Right atrium auricular region (tissue), 2 donors: Measurements from ENCODE around the gene TNF. TPM values are rescaled to one million over a fixed set of nuclear protein-coding genes. Genes with fewer than 3 reads are reported as not detected.

Experiments used
- DNase-seq: peaks from one replicate; pipeline ENCODE4 v3.0.0-alpha.2; 2019; ENCODE audit warnings: low spot score
- H3K27ac ChIP-seq, 2 donors: fragments of 200-600 bp; sonication (generic); 1 replicate in 1 of 2; 2 replicates in 1 of 2; pipeline ENCODE4 v1.5.1; 2016 to 2019
- H3K27me3 ChIP-seq, 2 donors: fragments of 200-600 bp; sonication (generic); one replicate each; pipeline versions ENCODE4 v1.5.1 to v1.6.0; 2017 to 2019
- H3K36me3 ChIP-seq: fragments of 200-600 bp; sonication (generic); one replicate; pipeline ENCODE4 v1.5.1; 2016
- H3K4me1 ChIP-seq, 2 donors: fragments of 200-600 bp; sonication (generic); one replicate each; pipeline versions ENCODE4 v1.5.1 to v1.6.0; 2017 to 2019
- H3K4me3 ChIP-seq, 2 donors: fragments of 200-600 bp; sonication (generic); 1 replicate in 1 of 2; 2 replicates in 1 of 2; pipeline ENCODE4 v1.5.1; 2017 to 2019; ENCODE audit warnings: mild to moderate bottlenecking in 1 of 2, moderate library complexity in 1 of 2
- H3K9me3 ChIP-seq, 2 donors: fragments of 200-600 bp; sonication (generic); one replicate each; pipeline ENCODE4 v1.5.1; 2019
- total RNA-seq, 2 donors: library from RNA; depleted of rRNA; stranded (reverse); fragments of >200 nt; gene quantifications; one replicate each; pipeline ENCODE4 v1.1.0, GENCODE V29; 2016
- TF ChIP-seq, protein P1 (sequence below), 2 donors: fragments of 200-600 bp; sonication (generic); IDR thresholded peaks; one replicate each; pipeline ENCODE4 v1.5.1; 2019; ENCODE audit warnings: antibody characterized with exemption in 2 of 2

The TNF gene
- total RNA-seq, 2 donors from 2014 or later: 0.51 TPM; not detected in 1

DNA sequence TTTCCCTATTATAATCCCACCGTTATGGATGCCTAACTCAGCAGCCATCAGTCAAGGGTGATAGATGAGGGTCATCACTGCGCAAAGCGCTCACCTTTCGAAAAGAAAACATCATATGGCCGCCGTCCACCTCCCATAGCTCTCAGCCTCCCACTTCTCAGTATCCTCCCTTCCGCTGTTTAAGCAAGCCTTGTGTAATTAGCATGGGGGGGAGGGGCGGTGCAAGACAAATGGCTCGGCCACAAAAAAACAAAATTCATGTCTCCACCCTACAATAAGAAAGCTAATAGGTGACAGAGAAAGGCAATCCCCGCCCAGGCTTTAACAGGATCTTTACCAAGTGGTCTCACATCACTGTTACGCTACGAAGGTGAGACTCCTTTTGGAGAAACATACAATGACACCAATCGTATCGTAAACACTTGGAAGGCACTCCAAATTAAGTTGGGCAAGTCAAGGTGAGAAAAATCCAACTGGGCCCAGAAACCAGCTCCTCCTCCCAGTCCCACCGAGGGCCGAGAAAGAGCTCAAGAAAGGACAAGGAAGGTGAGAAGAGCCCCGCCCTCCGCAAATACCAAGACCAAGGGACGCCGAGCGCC, 34.2 kb upstream of the TNF start:
- H3K9me3 ChIP-seq: no peaks in the 10 kb centered on the region
- H3K36me3 ChIP-seq: peaks cover 43% of the 10 kb centered on the region
- H3K27ac ChIP-seq: peak overlapping the region; percentile 96 to 97
- H3K4me1 ChIP-seq: peaks cover 0 to 32% of the 10 kb centered on the region in 2 donors
- H3K4me3 ChIP-seq: peak overlapping the region; percentile 60 to 80
- no peaks in the 10 kb centered on the region for H3K27me3 ChIP-seq
- TF ChIP-seq, protein P1, sequence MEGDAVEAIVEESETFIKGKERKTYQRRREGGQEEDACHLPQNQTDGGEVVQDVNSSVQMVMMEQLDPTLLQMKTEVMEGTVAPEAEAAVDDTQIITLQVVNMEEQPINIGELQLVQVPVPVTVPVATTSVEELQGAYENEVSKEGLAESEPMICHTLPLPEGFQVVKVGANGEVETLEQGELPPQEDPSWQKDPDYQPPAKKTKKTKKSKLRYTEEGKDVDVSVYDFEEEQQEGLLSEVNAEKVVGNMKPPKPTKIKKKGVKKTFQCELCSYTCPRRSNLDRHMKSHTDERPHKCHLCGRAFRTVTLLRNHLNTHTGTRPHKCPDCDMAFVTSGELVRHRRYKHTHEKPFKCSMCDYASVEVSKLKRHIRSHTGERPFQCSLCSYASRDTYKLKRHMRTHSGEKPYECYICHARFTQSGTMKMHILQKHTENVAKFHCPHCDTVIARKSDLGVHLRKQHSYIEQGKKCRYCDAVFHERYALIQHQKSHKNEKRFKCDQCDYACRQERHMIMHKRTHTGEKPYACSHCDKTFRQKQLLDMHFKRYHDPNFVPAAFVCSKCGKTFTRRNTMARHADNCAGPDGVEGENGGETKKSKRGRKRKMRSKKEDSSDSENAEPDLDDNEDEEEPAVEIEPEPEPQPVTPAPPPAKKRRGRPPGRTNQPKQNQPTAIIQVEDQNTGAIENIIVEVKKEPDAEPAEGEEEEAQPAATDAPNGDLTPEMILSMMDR (IDR thresholded peaks at IDR 0.05): no peak
- no peak for DNase-seq

DNA sequence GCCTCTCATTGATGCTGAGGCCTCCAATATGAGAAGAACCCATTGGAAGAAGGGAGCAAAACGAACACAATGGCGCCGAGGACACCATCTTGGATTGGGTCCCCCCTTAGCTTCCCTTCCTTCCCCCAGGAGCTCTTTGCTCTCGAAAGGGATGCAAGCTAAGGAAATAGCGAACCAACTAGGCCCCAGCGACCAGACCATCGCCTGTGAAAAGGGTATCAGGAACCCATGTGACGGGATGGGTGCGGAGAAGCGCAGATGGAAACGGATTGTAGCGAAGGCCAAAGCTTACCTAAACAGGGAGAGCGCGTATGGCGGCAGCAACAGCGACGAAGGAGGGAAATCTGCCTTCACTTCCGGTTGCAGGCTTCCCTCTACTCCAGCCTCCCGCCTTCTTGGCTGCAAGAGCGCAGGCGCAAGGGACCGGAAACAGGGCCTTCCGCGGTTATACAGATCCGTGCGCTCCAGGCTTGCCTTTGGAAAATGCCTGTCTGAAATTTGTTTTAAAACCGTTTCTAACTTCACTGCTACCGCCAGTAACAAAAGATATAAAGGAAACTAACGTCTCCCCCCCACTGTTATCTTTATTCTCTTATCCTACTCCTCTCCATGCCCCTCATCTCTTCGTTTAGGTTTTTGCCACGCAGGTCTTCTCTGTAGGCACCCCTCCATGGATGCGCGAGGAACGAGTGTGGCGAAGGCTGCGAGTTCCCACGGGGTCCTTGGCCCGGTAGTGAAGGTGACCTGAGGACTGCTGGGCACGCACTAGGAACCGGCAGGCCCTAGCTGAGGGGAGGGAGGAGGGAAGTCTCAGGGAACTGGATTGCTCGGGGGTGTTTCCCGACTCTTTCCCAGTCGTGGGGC, 33.5 kb upstream of the TNF start, which contains the start of gene DDX39B:
Gene DDX39B, minus strand, starts transcription at position 346 of the 864 bp plus-strand sequence. CDS start 1,471 bp downstream, outside the sequence.
- H3K9me3 ChIP-seq: no peaks in the 10 kb centered on the region
- H3K36me3 ChIP-seq: peaks cover 36% of the 10 kb centered on the region
- TF ChIP-seq, protein P1 (IDR thresholded peaks at IDR 0.05): no peak
- no peaks in the 10 kb centered on the region for H3K27me3 ChIP-seq
- peak within 1 kb of the TSS; percentile 96 to 97 for H3K27ac ChIP-seq
- DNase-seq: peak; percentile 96
- peaks cover 0 to 36% of the 10 kb centered on the region in 2 donors for H3K4me1 ChIP-seq
- H3K4me3 ChIP-seq: peak within 1 kb of the TSS; percentile 60 to 80

DNA sequence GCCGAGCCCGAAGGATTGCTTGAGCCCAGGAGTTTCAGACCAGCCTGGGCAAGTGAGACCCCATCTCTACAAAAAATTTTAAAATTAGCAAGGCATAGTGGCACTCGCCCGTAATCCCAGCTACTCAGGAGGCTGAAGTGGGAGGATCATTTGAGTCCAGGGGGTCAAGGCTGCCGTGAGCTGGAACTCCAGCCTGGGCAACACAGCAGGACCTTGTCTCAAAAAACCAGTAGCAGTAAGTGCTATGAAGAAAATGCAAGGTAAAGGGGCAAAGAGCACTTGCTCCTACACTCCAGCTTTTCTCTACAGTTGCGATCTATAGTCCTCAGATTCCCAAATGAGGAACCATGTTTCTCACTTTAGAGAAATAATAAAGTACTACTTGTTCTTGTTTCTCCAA, 31.7 kb upstream of the TNF start:
- H3K36me3 ChIP-seq: peaks cover 22% of the 10 kb centered on the region
- H3K9me3 ChIP-seq: no peaks in the 10 kb centered on the region
- H3K4me3 ChIP-seq: no peak overlapping the region
- no peak for DNase-seq
- no peaks in the 10 kb centered on the region for H3K27me3 ChIP-seq
- TF ChIP-seq, protein P1 (IDR thresholded peaks at IDR 0.05): no peak
- peak overlapping the region; percentile 96 to 97 for H3K27ac ChIP-seq
- H3K4me1 ChIP-seq: peaks cover 0 to 43% of the 10 kb centered on the region in 2 donors

DNA sequence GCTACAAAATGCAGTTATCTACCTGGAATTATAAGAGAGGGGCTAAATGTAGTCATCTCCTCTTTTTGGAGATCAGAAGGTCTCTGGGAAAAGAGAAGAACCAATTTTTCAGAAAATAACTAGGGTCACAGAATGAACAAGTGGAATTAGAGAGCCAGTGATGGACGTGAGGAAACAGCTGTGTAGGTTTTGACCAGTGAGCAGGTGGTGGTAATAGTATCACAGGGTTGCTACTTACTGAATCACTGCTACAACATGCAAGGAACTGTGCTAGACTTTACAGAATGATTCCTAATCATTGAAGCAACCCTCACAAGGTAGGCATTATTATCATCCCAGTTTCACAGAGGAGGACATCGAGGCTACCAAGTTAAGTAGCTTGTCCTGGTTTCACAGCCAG, 30.7 kb upstream of the TNF start:
- TF ChIP-seq, protein P1 (IDR thresholded peaks at IDR 0.05): no peak
- Histone ChIP-seq H3K9me3 (no peaks in the 10 kb centered on the region), H3K27me3 (no peaks in the 10 kb centered on the region), H3K4me1 (peaks cover 0 to 35% of the 10 kb centered on the region in 2 donors), H3K4me3 (no peak overlapping the region), H3K36me3 (peaks cover 22% of the 10 kb centered on the region), H3K27ac (no peak overlapping the region)
- no peak for DNase-seq

DNA sequence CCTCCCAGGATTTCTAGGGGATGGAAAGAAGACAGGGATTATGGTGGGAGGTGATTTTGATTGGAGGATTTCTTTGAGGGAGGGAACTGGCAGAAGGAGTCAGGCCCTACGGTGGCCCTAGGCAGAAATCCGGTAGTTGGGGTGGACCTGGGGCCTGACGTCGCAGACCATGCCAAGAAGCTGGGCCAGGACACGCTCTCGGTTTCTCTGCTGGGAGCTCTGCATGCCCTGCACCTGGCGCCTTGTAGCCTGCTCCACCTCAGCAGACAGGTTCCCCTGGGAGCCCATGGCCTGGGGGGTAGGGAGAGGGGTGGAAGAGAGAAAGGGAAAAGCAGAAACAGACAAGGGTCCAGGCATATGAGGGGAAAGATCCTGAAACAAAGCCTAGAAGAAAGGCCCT, 30.1 kb upstream of the TNF start:
- peaks cover 17% of the 10 kb centered on the region for H3K36me3 ChIP-seq
- H3K27ac ChIP-seq: no peak overlapping the region
- no peaks in the 10 kb centered on the region for H3K9me3 ChIP-seq
- no peak overlapping the region for H3K4me3 ChIP-seq
- TF ChIP-seq, protein P1 (IDR thresholded peaks at IDR 0.05): no peak
- DNase-seq: no peak
- no peaks in the 10 kb centered on the region for H3K27me3 ChIP-seq
- peaks cover 0 to 29% of the 10 kb centered on the region in 2 donors for H3K4me1 ChIP-seq
